CD4-positive, alpha-beta T cell treated with Interleukin-21 for 1 hour (primary cell): Measurements from ENCODE around the gene SRBD1.

Experiments used
- DNase-seq: peaks from one replicate; pipeline ENCODE4 v3.0.0-alpha.2; 2020

The SRBD1 gene

DNA sequence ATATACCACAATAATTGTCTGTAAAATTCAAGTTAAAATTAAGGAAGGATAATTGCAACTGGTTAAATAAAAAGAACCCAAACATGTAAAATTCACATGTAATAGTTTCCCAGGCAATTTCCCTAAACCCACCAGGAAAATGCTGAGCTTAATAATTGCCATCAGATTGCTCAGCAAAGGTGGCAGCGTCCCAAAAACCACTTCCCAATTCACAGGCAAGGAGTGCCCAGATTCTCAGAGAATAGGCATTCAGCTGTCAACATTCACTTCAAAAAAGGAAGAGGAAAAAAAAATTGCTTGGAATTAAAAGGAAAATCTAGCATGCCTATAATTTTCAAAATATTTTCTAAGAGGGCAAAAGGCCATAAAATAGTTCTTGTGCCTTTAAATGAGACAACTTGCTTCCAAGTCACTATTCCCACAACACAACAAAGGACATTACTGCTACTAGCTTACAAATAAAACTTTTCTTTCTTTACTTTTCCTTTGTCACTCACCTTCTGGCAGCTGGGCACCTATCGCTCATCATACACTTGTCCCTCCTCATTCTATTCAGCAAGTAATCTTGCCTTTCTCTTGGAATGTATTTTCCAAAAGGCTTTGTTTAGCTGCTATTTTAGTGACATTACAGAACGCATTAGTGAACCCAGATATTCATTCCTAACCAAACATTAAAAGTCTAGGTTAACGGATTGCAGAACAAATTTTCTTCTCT, 15.2 kb downstream of the SRBD1 start:
- no peak for DNase-seq

GRCh38 chr2:45591073-45591472, 20.0 kb downstream of the SRBD1 start:
- no peak for DNase-seq

- no peak for DNase-seq
Observed at GRCh38 chr2:45588158-45588829, 22.8 kb downstream of the SRBD1 start.

DNA sequence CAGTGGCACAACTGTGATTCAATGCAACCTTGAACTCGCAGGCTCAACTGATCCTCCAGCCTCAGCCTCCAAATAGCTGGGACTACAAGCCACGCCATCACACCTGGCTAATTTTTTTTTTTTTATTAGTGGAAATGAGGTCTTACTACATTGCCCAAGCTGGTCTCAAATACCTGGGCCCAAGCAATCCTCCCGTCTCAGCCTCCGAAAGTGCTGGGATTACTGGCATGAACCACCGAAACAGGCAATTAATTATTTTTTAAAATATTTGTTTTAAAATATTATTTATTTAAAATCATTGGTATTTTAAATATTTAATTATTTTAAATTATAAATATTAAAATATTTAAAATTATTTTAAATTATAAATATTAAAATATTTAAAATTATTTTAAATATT, 24.5 kb downstream of the SRBD1 start:
- no peak for DNase-seq

- peak; percentile 38 for DNase-seq
Observed at GRCh38 chr2:45585267-45585861, 25.7 kb downstream of the SRBD1 start.

DNA sequence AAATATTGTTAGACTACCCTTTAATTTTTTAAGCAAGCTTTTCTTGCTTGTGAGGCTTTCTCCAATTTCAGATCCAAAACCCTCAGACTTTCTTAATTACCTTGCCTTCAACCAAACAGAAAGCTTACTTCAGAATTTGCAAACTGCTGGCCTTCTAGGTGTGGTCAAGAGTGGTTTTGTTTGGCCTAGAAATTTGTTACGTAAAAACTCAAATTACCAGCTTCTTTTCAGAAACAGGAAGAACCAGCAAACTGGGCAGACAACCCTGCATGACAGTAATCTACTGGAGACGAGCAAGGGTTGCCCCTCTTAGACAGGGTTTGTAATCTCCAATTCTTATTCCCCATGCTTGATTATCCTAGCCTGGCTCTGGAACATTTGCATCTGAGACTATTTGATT, 27.1 kb downstream of the SRBD1 start:
- no peak for DNase-seq

DNA sequence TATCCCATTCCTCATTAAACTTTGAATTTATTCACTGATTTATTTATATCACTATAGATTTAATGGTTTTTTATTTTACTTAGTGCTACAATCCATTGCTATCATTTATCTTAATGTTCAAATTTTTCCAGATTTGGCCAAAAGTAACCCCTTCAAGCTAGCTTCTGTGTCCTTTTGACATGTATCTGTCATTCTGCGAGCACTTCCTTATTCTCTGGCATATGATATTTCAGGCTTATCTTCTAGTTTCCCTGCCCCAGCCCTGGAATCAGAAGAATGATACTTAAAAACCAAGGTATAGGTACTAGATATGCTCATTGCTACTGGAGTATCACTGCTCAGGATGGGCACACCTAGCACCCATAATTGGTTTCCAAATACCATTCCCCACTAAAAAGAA, 28.5 kb downstream of the SRBD1 start:
- DNase-seq, result no peak

- DNase-seq, result peak; percentile 56
Observed at GRCh38 chr2:45578056-45578843, 32.8 kb downstream of the SRBD1 start.

GRCh38 chr2:45577441-45577840, 33.6 kb downstream of the SRBD1 start:
- DNase-seq, result no peak

- no peak for DNase-seq
Observed at GRCh38 chr2:45575881-45576280, 35.2 kb downstream of the SRBD1 start.

- no peak for DNase-seq
Observed at GRCh38 chr2:45572979-45573378, 38.1 kb downstream of the SRBD1 start.

GRCh38 chr2:45571940-45572339, 39.1 kb downstream of the SRBD1 start:
- DNase-seq, result no peak

DNA sequence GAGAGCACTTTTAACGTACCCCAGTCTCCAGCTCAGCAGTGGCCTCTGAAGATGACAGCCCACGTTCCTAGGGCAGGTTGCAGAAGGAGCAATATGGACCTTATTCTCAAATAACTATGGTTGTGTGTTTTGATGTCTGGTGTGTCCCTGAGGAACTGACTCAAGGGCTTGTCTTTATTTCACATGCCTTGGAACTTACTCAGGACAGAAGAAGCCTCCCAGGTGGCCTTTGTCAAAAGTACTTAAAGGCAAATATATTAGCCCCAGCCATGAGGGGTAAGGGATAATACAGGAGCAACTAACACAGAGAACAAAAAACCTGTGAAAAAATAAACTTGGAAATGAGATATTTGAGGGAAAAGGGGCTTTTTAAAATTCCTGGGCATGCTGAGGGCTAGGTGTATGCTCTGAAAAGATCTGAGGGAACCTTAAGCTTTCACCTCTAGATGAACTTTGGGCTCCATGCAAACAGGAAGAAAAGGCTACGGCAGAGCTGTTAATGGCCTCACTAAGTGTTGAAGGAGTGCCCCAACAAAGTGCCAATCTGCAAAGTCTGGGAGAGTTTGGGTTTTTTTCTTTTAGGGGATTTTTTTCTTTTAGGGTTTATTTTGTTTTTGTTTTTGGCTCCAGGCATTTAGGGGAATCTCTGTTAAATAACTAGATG, 40.3 kb downstream of the SRBD1 start:
- DNase-seq, result no peak

DNA sequence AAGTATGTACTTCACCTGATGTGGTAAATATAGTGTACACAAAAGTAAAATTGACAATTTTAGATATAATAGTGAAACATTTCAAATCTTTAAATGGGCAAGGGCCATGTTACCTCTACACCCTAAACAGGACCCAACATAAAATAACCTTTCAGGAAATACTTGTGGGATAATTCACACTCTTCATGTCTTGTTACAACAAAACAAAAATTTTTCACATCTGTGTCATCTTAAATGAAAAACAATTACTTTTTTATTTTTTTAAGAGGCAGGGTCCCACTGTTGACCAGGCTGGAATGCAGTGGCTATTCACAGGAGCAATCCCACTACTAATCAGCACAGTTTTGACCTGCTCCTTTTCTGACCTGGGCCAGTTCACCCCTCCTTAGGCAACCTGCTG, 42.1 kb downstream of the SRBD1 start:
- DNase-seq, result no peak

DNA sequence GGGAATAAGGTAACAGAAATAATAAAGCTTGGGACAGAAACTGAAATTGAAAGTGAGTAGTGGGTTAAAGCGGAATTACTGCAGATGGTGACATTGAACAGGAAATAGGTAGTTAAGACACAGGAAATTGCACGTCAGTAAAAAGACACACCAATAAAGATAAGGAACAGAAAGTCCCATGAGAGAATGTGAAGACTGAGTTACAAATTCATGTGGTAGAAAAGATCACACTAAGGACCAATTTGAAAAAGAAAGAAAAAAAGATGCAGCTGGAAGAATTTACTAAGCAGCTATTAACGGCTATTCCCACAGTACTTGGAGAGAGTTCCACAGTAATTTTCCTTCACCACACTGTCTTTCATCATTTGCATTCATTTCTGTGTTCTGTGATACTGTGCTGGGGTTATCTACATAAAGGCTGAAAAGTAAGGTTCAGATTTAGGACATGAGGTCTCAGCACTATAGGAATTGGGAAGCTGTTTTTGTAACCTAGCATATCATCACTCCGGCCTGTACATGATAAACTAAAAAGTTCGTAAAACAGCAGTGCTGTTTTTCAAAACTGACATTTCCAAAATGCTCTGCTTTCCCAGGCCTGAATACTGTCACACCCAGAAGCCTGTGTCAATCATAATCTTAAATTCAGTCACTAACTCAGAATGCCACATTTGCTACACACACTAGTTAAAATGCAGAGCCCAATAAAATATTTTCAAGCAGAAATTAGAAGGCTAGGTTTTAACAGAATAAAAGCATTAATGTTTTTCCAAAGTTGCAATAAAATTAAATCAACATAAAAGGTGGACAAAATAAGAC, 42.9 kb downstream of the SRBD1 start:
- DNase-seq, result peak; percentile 82

DNA sequence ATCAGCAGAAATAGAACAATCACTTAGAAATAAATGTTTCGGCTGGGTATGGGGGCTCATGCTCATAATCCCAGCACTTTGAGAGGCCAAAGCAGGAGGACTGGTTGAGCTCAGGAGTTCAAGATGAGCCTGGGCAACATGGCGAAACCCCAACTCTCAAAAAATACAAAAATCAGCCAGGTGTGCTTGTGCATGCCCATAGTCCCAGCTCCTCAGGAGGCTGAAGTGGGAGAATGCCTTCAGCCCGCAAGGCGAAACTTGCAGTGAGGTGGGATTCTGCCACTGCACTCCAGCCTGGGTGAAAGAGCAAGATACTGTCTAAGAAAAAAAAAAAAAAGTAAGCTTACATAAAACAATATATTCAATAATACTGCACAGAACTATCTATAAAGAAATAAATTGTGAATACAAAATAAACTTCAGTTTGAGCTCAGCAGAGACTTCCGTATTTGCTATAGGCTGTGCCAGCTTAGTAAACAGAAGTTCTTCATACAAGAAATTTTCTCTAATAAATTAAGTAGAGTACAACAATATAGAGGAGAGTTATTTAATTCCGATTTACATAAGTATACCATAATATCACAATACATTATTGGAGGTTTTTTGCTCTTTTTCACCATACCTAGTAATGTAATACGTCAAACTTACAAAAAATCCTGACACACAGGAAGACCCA, 43.6 kb downstream of the SRBD1 start:
- DNase-seq, result no peak

DNA sequence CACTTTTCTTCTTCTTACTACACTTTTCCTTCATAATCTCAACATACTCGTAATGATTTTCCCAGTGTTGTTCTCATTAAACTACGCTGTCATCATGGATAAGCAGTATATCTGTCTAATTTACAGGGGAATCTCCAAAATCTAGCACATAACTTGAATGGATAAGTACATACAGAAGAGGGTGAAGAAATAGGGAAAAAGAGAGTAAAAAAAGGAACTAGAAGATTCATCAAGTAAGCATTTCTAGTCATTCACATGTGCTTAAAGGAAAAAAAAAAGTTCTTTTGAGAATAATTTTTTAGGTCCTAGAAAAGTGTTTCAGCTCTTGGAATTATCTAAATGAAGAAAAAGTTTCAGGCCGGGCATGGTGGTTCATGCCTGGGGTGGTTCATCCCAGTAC, 51.6 kb downstream of the SRBD1 start:
- DNase-seq, result no peak

DNA sequence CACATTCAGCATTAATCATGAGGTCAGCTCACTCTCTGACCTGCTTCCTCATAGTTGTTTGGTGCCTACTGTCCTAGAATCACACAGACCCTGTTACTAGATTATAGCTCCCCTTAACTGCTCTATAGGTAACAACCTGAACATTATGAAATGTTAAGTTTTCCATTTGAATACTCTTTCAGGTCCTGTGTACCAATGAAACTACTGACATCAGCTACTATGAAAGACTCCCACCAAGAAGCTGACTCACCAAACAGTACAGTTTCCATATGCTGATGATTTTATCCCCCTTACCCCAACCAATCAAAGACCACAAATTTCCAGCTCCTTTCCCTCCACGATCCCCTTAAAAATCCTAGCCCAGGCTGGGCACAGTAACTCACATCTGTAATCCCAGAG, 56.3 kb downstream of the SRBD1 start:
- no peak for DNase-seq

GRCh38 chr2:45554073-45554741, 56.9 kb downstream of the SRBD1 start:
- no peak for DNase-seq

GRCh38 chr2:45551862-45552261, 59.2 kb downstream of the SRBD1 start:
- DNase-seq, result no peak

GRCh38 chr2:45545943-45546342, 65.1 kb downstream of the SRBD1 start:
- DNase-seq, result no peak
